ENCODE data around the gene TMEM168.

Gene TMEM168

GRCh38 chr7:112715525-112715924, 74.7 kb downstream of the TMEM168 start:
- Histone ChIP-seq H3K4me1 (ENCODE audit: control insufficient read depth in 1 of 2, insufficient read depth in 2 of 2, low read length in 2 of 2) (peaks cover 0 to 2% of the 10 kb centered on the region in 2 experiments), H2AK5ac (ENCODE audit: low read length) (no peak overlapping the region), H2AFZ (ENCODE audit: insufficient read depth, low read length, poor library complexity) (no peak overlapping the region), H3K4ac (ENCODE audit: low read depth, low read length) (no peak overlapping the region), H3K79me2 (ENCODE audit: control insufficient read depth, insufficient read depth, low read length, poor library complexity) (no peaks in the 10 kb centered on the region), H2BK12ac (ENCODE audit: low read length) (no peak overlapping the region), H3K27me3 (ENCODE audit: insufficient read depth, low read length) (no peaks in the 10 kb centered on the region), H4K8ac (ENCODE audit: low read depth, low read length) (no peak overlapping the region), H3K14ac (ENCODE audit: low read length) (no peak overlapping the region), H4K12ac (ENCODE audit: low read depth, low read length) (no peak overlapping the region), H3K9ac (ENCODE audit: low read length) (no peak overlapping the region), H3K79me1 (ENCODE audit: low read length) (no peaks in the 10 kb centered on the region), H3K9me3 (ENCODE audit: insufficient read depth, low read depth, low read length) (peaks cover 2% of the 10 kb centered on the region), H2BK5ac (ENCODE audit: low read depth, low read length, poor library complexity) (no peak overlapping the region), H3K4me2 (ENCODE audit: low read length) (no peak overlapping the region), H3K36me3 (ENCODE audit: control insufficient read depth in 1 of 2, insufficient read depth in 2 of 2, low read length in 2 of 2) (no peaks in the 10 kb centered on the region), H3K23ac (ENCODE audit: low read length) (no peak overlapping the region), H3K18ac (ENCODE audit: low read length) (no peak overlapping the region), H3K27ac (ENCODE audit: low read depth, low read length) (no peak overlapping the region), H2BK120ac (ENCODE audit: insufficient read depth, low read length, poor library complexity) (no peak overlapping the region), H3K4me3 (ENCODE audit: low read depth, low read length) (no peak overlapping the region), H4K91ac (ENCODE audit: low read depth, low read length) (no peak overlapping the region)
- no CpG with 5 or more reads among the region's 4 CpGs for WGBS (ENCODE audit: extremely low coverage, insufficient coverage, insufficient read length)
- no peak for DNase-seq

- DNase-seq: no peak
- Histone ChIP-seq H3K9ac (ENCODE audit: low read length) (no peak overlapping the region), H2AFZ (ENCODE audit: insufficient read depth, low read length, poor library complexity) (no peak overlapping the region), H3K79me1 (ENCODE audit: low read length) (no peaks in the 10 kb centered on the region), H2AK5ac (ENCODE audit: low read length) (no peak overlapping the region), H3K79me2 (ENCODE audit: control insufficient read depth, insufficient read depth, low read length, poor library complexity) (no peaks in the 10 kb centered on the region), H3K4me2 (ENCODE audit: low read length) (no peak overlapping the region), H2BK12ac (ENCODE audit: low read length) (no peak overlapping the region), H3K4me1 (ENCODE audit: control insufficient read depth in 1 of 2, insufficient read depth in 2 of 2, low read length in 2 of 2) (peaks cover 0 to 2% of the 10 kb centered on the region in 2 experiments), H3K4ac (ENCODE audit: low read depth, low read length) (no peak overlapping the region), H3K4me3 (ENCODE audit: low read depth, low read length) (no peak overlapping the region), H4K91ac (ENCODE audit: low read depth, low read length) (no peak overlapping the region), H3K14ac (ENCODE audit: low read length) (no peak overlapping the region), H3K23ac (ENCODE audit: low read length) (no peak overlapping the region), H2BK5ac (ENCODE audit: low read depth, low read length, poor library complexity) (no peak overlapping the region), H3K27ac (ENCODE audit: low read depth, low read length) (no peak overlapping the region), H2BK120ac (ENCODE audit: insufficient read depth, low read length, poor library complexity) (no peak overlapping the region), H3K9me3 (ENCODE audit: insufficient read depth, low read depth, low read length) (peaks cover 2% of the 10 kb centered on the region), H4K8ac (ENCODE audit: low read depth, low read length) (no peak overlapping the region), H3K36me3 (ENCODE audit: control insufficient read depth in 1 of 2, insufficient read depth in 2 of 2, low read length in 2 of 2) (no peaks in the 10 kb centered on the region), H4K12ac (ENCODE audit: low read depth, low read length) (no peak overlapping the region), H3K27me3 (ENCODE audit: insufficient read depth, low read length) (no peaks in the 10 kb centered on the region), H3K18ac (ENCODE audit: low read length) (no peak overlapping the region)
- WGBS (ENCODE audit: extremely low coverage, insufficient coverage, insufficient read length): no CpG with 5 or more reads among the region's 2 CpGs
Measured at GRCh38 chr7:112714917-112715316, 75.3 kb downstream of the TMEM168 start.
